PC-3 (cell line): ENCODE data around the gene CYP27A1. TPM values are rescaled to one million over a fixed set of nuclear protein-coding genes. Genes with fewer than 3 reads are reported as not detected.

Source experiments
- ATAC-seq: fragments of 200-7000 bp; cut with Tn5 transposase; 2 replicates; pipeline ENCODE4 v1.9.1; 2020; ENCODE audit warnings: mild to moderate bottlenecking, moderate library complexity
- BruUV-seq: library from RNA; stranded (reverse); fragments of 400-500 nt; replicated peaks from 2 replicates; lab custom pipeline; 2021; lab: Mats Ljungman, UMichigan
- CTCF ChIA-PET: fragments of 300-600 bp; sonication (Branson Sonifier 250); formaldehyde crosslinking; loops from one replicate; lab custom pipeline; 2022; ENCODE audit warnings: antibody characterized with exemption; lab: Charles Lee
- POLR2A ChIA-PET: fragments of 300-600 bp; sonication (Branson Sonifier 250); formaldehyde crosslinking; loops from one replicate; lab custom pipeline; 2022; ENCODE audit warnings: antibody characterized with exemption; ENCODE audit not compliant: unreplicated experiment; lab: Charles Lee
- DNase-seq: peaks from one replicate; pipeline ENCODE4 v3.0.0-alpha.2; 2015
- H2AFZ ChIP-seq: fragments of 300-600 bp; sonication (generic); 2 replicates; pipeline ENCODE4 v1.6.0; 2016; ENCODE audit warnings: antibody characterized with exemption, low read length
- H3F3A ChIP-seq: fragments of 300-600 bp; sonication (generic); one replicate; pipeline ENCODE4 v1.6.0; 2017; ENCODE audit warnings: antibody characterized with exemption, low read length, control low read depth, mild to moderate bottlenecking; ENCODE audit not compliant: unreplicated experiment
- H3K27ac ChIP-seq: fragments of 300-600 bp; sonication (generic); 2 replicates; pipeline ENCODE4 v1.5.1; 2016; ENCODE audit warnings: mild to moderate bottlenecking, low read length
- H3K27me3 ChIP-seq: fragments of 300-600 bp; sonication (generic); 2 replicates; pipeline ENCODE4 v1.6.1; 2016; ENCODE audit warnings: low read length, mixed read lengths
- H3K36me3 ChIP-seq: fragments of 300-600 bp; sonication (generic); 2 replicates; pipeline ENCODE4 v1.6.1; 2016; ENCODE audit warnings: low read depth, mixed run types, low read length, mixed read lengths
- H3K4me1 ChIP-seq: fragments of 300-600 bp; sonication (generic); 2 replicates; pipeline ENCODE4 v1.5.1; 2016; ENCODE audit warnings: low read length; ENCODE audit not compliant: insufficient read depth
- H3K4me2 ChIP-seq: fragments of 300-600 bp; sonication (generic); 2 replicates; pipeline ENCODE4 v1.6.0; 2016; ENCODE audit warnings: low read length
- H3K4me3 ChIP-seq: fragments of 300-600 bp; sonication (generic); 2 replicates; pipeline ENCODE4 v1.5.1; 2016; ENCODE audit warnings: mild to moderate bottlenecking, low read length, mixed read lengths
- H3K79me2 ChIP-seq: fragments of 300-600 bp; sonication (generic); 2 replicates; pipeline ENCODE4 v1.6.1; 2017; ENCODE audit warnings: low read length, mixed read lengths
- H3K9ac ChIP-seq: fragments of 300-600 bp; sonication (generic); 2 replicates; pipeline ENCODE4 v1.6.0; 2016; ENCODE audit warnings: mild to moderate bottlenecking, low read length
- H3K9me2 ChIP-seq: fragments of 300-600 bp; sonication (generic); replicated peaks from 2 replicates; pipeline ENCODE4 v1.6.1; 2016; ENCODE audit warnings: mixed run types, low read length, mixed read lengths
- H3K9me3 ChIP-seq: fragments of 300-600 bp; sonication (generic); 2 replicates; pipeline ENCODE4 v1.6.1; 2016; ENCODE audit warnings: low read length, mixed read lengths
- H4K20me1 ChIP-seq: fragments of 300-600 bp; sonication (generic); 2 replicates; pipeline ENCODE4 v1.6.1; 2016; ENCODE audit warnings: low read length, mixed read lengths
- CTCF ChIP-seq: fragments of 300-600 bp; sonication (generic); conservative IDR thresholded peaks from 2 replicates; pipeline ENCODE4 v1.5.1; 2017; ENCODE audit warnings: antibody characterized with exemption, low read depth, mild to moderate bottlenecking, low read length
- EZH2 ChIP-seq: fragments of 300-600 bp; sonication (generic); IDR thresholded peaks from one replicate; pipeline ENCODE4 v1.6.1; 2017; ENCODE audit warnings: antibody characterized with exemption, mild to moderate bottlenecking, low read length; ENCODE audit not compliant: unreplicated experiment
- EZH2phosphoT487 ChIP-seq: fragments of 300-600 bp; sonication (generic); IDR thresholded peaks from 2 replicates; pipeline ENCODE4 v1.6.1; 2018; ENCODE audit warnings: mild to moderate bottlenecking, antibody characterized with exemption, low read length, borderline replicate concordance
- intact Hi-C: fragments of 100-400 bp; cut with micrococcal nuclease; formaldehyde crosslinking; loops from 2 replicates; pipeline ENCODE4 v1.9.0; 2023
- total RNA-seq: library from RNA; depleted of rRNA; stranded (reverse); fragments of >200 nt; gene quantifications from 2 replicates; pipeline ENCODE4 v1.2.3, GENCODE V29; 2014

The CYP27A1 gene
- total RNA-seq, 1 experiment from 2014 or later, result 6.0 TPM

DNA sequence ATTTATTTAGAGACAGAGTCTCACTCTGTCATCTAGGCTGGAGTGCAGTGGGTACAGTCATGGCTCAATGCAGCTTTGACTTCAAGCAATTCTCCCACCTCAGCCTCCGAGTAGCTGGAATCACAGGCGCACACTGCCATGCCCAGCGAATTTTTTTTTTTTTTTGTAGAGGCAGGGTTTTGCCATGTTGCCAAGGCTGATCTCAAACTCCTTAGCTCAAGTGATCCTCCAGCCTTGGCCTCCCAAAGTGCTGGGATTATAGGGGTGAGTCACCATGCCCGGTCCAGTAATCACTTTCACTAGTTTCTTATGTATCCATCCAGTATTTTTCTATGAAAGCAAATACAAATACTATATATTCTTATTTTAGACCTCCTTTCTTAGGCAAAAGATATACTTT is 25.7 kb downstream of the CYP27A1 start:
- CTCF ChIA-PET, result interaction anchor here (0.7 kb wide), 1 partner anchor 22 kb away, joined by 5 read pairs; no protein-coding TSS in a partner anchor
- no TSS peak for BruUV-seq

DNA sequence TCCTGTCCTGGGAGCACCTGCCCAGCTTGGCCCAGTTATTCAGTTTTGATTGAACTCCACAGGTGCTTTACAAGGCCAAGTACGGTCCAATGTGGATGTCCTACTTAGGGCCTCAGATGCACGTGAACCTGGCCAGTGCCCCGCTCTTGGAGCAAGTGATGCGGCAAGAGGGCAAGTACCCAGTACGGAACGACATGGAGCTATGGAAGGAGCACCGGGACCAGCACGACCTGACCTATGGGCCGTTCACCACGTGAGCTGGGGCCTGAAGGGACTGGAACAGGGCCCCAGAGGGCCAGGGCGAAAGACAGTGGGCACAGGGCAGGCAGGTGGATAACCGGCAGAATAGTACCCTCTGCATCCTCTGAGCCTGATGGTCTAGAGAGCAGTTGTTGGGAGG is 27.6 kb downstream of the CYP27A1 start:
- no peaks in the 10 kb centered on the region for H4K20me1 ChIP-seq
- H2AFZ ChIP-seq, result no peak overlapping the region
- no peak for ATAC-seq
- BruUV-seq, result no TSS peak
- ChIA-PET CTCF (no interaction called here), POLR2A (no interaction called here)
- no peaks in the 10 kb centered on the region for H3K9me2 ChIP-seq
- H3K9ac ChIP-seq, result no peak overlapping the region
- H3K4me1 ChIP-seq, result peaks cover 12% of the 10 kb centered on the region
- H3K4me3 ChIP-seq, result no peak overlapping the region
- H3K9me3 ChIP-seq, result no peaks in the 10 kb centered on the region
- no peaks in the 10 kb centered on the region for H3K27me3 ChIP-seq
- TF ChIP-seq EZH2 (no peak), CTCF (no peak), EZH2phosphoT487 (no peak)
- no peaks in the 10 kb centered on the region for H3K36me3 ChIP-seq
- H3F3A ChIP-seq, result no peaks in the 10 kb centered on the region
- H3K4me2 ChIP-seq, result no peak overlapping the region
- no peak overlapping the region for H3K27ac ChIP-seq
- intact Hi-C loops, result no loop called here
- no peaks in the 10 kb centered on the region for H3K79me2 ChIP-seq
- DNase-seq, result no peak

More for the DNA sequence above, 25.7 kb downstream of the CYP27A1 start:
- peaks cover 12% of the 10 kb centered on the region for H3K4me1 ChIP-seq
- DNase-seq (peak; percentile 12), ATAC-seq (0 out of 2 replicates have a peak, but pooled peaks have one; percentile 22)
- H3K9me2 ChIP-seq, result no peaks in the 10 kb centered on the region
- no peak for TF ChIP-seq CTCF
- no peak for TF ChIP-seq EZH2phosphoT487
- TF ChIP-seq EZH2, result no peak
- H4K20me1 ChIP-seq, result no peaks in the 10 kb centered on the region
- H3K9ac ChIP-seq, result no peak overlapping the region
- intact Hi-C loops, result no loop called here
- H3K79me2 ChIP-seq, result no peaks in the 10 kb centered on the region
- POLR2A ChIA-PET, result no interaction called here
- H3F3A ChIP-seq, result no peaks in the 10 kb centered on the region
- 0 out of 2 replicates have a peak, but pooled peaks cover 4% of the 10 kb centered on the region for H3K9me3 ChIP-seq
- no peak overlapping the region for H3K27ac ChIP-seq
- H3K4me2 ChIP-seq, result no peak overlapping the region
- no peaks in the 10 kb centered on the region for H3K36me3 ChIP-seq
- no peak overlapping the region for H2AFZ ChIP-seq
- no peak overlapping the region for H3K4me3 ChIP-seq
- no peaks in the 10 kb centered on the region for H3K27me3 ChIP-seq

DNA sequence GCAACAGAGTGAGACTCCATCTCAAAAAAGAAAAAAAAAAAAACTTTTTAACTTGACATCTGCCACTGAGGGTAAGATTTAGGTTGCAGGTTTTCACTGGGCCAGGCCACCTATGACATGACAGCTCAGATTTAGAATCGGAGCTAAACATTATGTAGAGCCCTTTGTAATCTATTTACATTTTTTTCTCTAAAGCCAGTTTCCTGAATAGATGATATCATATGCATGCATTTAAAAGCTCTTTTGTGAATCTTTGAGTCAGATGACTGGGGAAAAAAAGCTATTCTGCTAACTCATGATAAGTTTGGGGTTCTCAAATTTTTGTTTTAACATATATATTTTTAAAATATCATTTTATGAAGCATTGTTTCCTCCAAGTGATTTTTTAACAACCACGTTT is 28.3 kb downstream of the CYP27A1 start:
- no peak overlapping the region for H2AFZ ChIP-seq
- H3K9me3 ChIP-seq, result no peaks in the 10 kb centered on the region
- no peaks in the 10 kb centered on the region for H3K27me3 ChIP-seq
- ChIA-PET CTCF (no interaction called here), POLR2A (interaction anchor here (0.7 kb wide), 1 partner anchor 265 kb away, joined by 10 read pairs; no protein-coding TSS in a partner anchor)
- H3K79me2 ChIP-seq, result no peaks in the 10 kb centered on the region
- no peak for ATAC-seq
- DNase-seq, result no peak
- H3K4me1 ChIP-seq, result peaks cover 12% of the 10 kb centered on the region
- H3K9ac ChIP-seq, result no peak overlapping the region
- BruUV-seq, result no TSS peak
- H3K9me2 ChIP-seq, result no peaks in the 10 kb centered on the region
- H3F3A ChIP-seq, result no peaks in the 10 kb centered on the region
- H3K27ac ChIP-seq, result no peak overlapping the region
- H4K20me1 ChIP-seq, result no peaks in the 10 kb centered on the region
- intact Hi-C loops, result no loop called here
- no peak overlapping the region for H3K4me2 ChIP-seq
- no peak for TF ChIP-seq CTCF
- TF ChIP-seq EZH2, result no peak
- TF ChIP-seq EZH2phosphoT487, result no peak
- H3K4me3 ChIP-seq, result no peak overlapping the region
- H3K36me3 ChIP-seq, result no peaks in the 10 kb centered on the region
